ENCODE results near the gene CBLN4. TPM values are rescaled to one million over a fixed set of nuclear protein-coding genes. Genes with fewer than 3 reads are reported as not detected.

CBLN4 gene
- under 1 TPM in 1 of 2 donors, not detected in 1; 0.54 TPM for total RNA-seq
- under 1 TPM in 1 of 2 donors, not detected in 1; 0.13 TPM for polyA plus RNA-seq
- long read RNA-seq, donor 1 = 0 reads
- long read RNA-seq, donor 2, partial matches to known transcripts = 0 of 3 reads
- long read RNA-seq, donor 2, other reads (novel, unspliced or antisense) = 1 of 3 reads

GRCh38 chr20:56005389-56005715 lies at the start of gene CBLN4:
CBLN4 (minus strand) TSS chr20:56005519; CDS start chr20:56004171, 1,348 bp downstream.
- ATAC-seq (ENCODE audit: low FRiP score) (no peak), DNase-seq (no peak)
- Histone ChIP-seq H3K36me3 (ENCODE audit: control insufficient read depth in 1 of 2, insufficient read depth in 2 of 2, low read length in 1 of 2) (no peaks in the 10 kb centered on the region), H3K4me3 (ENCODE audit: low read length in 2 of 2) (no peak within 1 kb of the TSS), H3K9me3 (ENCODE audit: control insufficient read depth, low read length) (peaks cover 2% of the 10 kb centered on the region), H3K27me3 (ENCODE audit: control insufficient read depth in 1 of 2, insufficient read depth in 2 of 2, low read length in 1 of 2) (no peaks in the 10 kb centered on the region), H3K4me1 (ENCODE audit: control insufficient read depth in 1 of 2, insufficient read depth in 2 of 2, low read length in 2 of 2) (no peaks in the 10 kb centered on the region), H3K27ac (ENCODE audit: low read depth in 1 of 2, low read length in 2 of 2) (no peak within 1 kb of the TSS)
- 0 to 4% methylated on average over 24 to 29 of the region's 29 CpGs for WGBS, 2 donors
- intact Hi-C loops (cut with DNase I) = no loop called here

- Histone ChIP-seq H3K9me3 (ENCODE audit: control insufficient read depth, low read length) (peaks cover 3% of the 10 kb centered on the region), H3K36me3 (ENCODE audit: control insufficient read depth in 1 of 2, insufficient read depth in 2 of 2, low read length in 1 of 2) (no peaks in the 10 kb centered on the region), H3K27ac (ENCODE audit: low read depth in 1 of 2, low read length in 2 of 2) (no peak overlapping the region), H3K27me3 (ENCODE audit: control insufficient read depth in 1 of 2, insufficient read depth in 2 of 2, low read length in 1 of 2) (peaks cover 0 to 4% of the 10 kb centered on the region in 2 donors), H3K4me3 (ENCODE audit: low read length in 2 of 2) (no peak overlapping the region), H3K4me1 (ENCODE audit: control insufficient read depth in 1 of 2, insufficient read depth in 2 of 2, low read length in 2 of 2) (no peaks in the 10 kb centered on the region)
- no peak for ATAC-seq (ENCODE audit: low FRiP score)
- 79 to 95% methylated on average over 6 of the region's 6 CpGs for WGBS, 2 donors
- DNase-seq = no peak
- intact Hi-C loops (cut with DNase I) = no loop called here
Measured at GRCh38 chr20:56043227-56043626, 37.9 kb upstream of the CBLN4 start.

GRCh38 chr20:56032251-56032650 lies 26.9 kb upstream of the CBLN4 start:
- no peaks in the 10 kb centered on the region for H3K27me3 ChIP-seq (ENCODE audit: control insufficient read depth in 1 of 2, insufficient read depth in 2 of 2, low read length in 1 of 2)
- no peaks in the 10 kb centered on the region for H3K36me3 ChIP-seq (ENCODE audit: control insufficient read depth in 1 of 2, insufficient read depth in 2 of 2, low read length in 1 of 2)
- no peak overlapping the region for H3K4me3 ChIP-seq (ENCODE audit: low read length in 2 of 2)
- no peak overlapping the region for H3K27ac ChIP-seq (ENCODE audit: low read depth in 1 of 2, low read length in 2 of 2)
- intact Hi-C loops (cut with DNase I) = no loop called here
- DNase-seq (no peak), ATAC-seq (ENCODE audit: low FRiP score) (no peak)
- 55 to 62% methylated on average over 3 of the region's 3 CpGs for WGBS, 2 donors
- H3K4me1 ChIP-seq (ENCODE audit: control insufficient read depth in 1 of 2, insufficient read depth in 2 of 2, low read length in 2 of 2) = no peaks in the 10 kb centered on the region
- H3K9me3 ChIP-seq (ENCODE audit: control insufficient read depth, low read length) = peaks cover 6% of the 10 kb centered on the region

- ATAC-seq (ENCODE audit: low FRiP score) = no peak
- H3K36me3 ChIP-seq (ENCODE audit: control insufficient read depth in 1 of 2, insufficient read depth in 2 of 2, low read length in 1 of 2) = no peaks in the 10 kb centered on the region
- H3K4me3 ChIP-seq (ENCODE audit: low read length in 2 of 2) = no peak overlapping the region
- H3K27me3 ChIP-seq (ENCODE audit: control insufficient read depth in 1 of 2, insufficient read depth in 2 of 2, low read length in 1 of 2) = no peaks in the 10 kb centered on the region
- WGBS, 2 donors = 42 to 54% methylated on average over 2 of the region's 2 CpGs
- DNase-seq = no peak
- H3K27ac ChIP-seq (ENCODE audit: low read depth in 1 of 2, low read length in 2 of 2) = no peak overlapping the region
- no peaks in the 10 kb centered on the region for H3K4me1 ChIP-seq (ENCODE audit: control insufficient read depth in 1 of 2, insufficient read depth in 2 of 2, low read length in 2 of 2)
- intact Hi-C loops (cut with DNase I) = no loop called here
- H3K9me3 ChIP-seq (ENCODE audit: control insufficient read depth, low read length) = no peaks in the 10 kb centered on the region
Measured at GRCh38 chr20:56018716-56019115, 13.4 kb upstream of the CBLN4 start.

- WGBS, 2 donors = 42 to 50% methylated on average over 3 of the region's 3 CpGs
- Histone ChIP-seq H3K4me1 (ENCODE audit: control insufficient read depth in 1 of 2, insufficient read depth in 2 of 2, low read length in 2 of 2) (no peaks in the 10 kb centered on the region), H3K27me3 (ENCODE audit: control insufficient read depth in 1 of 2, insufficient read depth in 2 of 2, low read length in 1 of 2) (no peaks in the 10 kb centered on the region), H3K27ac (ENCODE audit: low read depth in 1 of 2, low read length in 2 of 2) (no peak overlapping the region), H3K4me3 (ENCODE audit: low read length in 2 of 2) (no peak overlapping the region), H3K36me3 (ENCODE audit: control insufficient read depth in 1 of 2, insufficient read depth in 2 of 2, low read length in 1 of 2) (no peaks in the 10 kb centered on the region), H3K9me3 (ENCODE audit: control insufficient read depth, low read length) (no peaks in the 10 kb centered on the region)
- intact Hi-C loops (cut with DNase I) = no loop called here
- ATAC-seq (ENCODE audit: low FRiP score) (no peak), DNase-seq (no peak)
Measured at GRCh38 chr20:56018194-56018593, 12.9 kb upstream of the CBLN4 start.

- Histone ChIP-seq H3K4me3 (ENCODE audit: low read length in 2 of 2) (no peak overlapping the region), H3K27me3 (ENCODE audit: control insufficient read depth in 1 of 2, insufficient read depth in 2 of 2, low read length in 1 of 2) (no peaks in the 10 kb centered on the region), H3K9me3 (ENCODE audit: control insufficient read depth, low read length) (no peaks in the 10 kb centered on the region), H3K4me1 (ENCODE audit: control insufficient read depth in 1 of 2, insufficient read depth in 2 of 2, low read length in 2 of 2) (no peaks in the 10 kb centered on the region), H3K27ac (ENCODE audit: low read depth in 1 of 2, low read length in 2 of 2) (no peak overlapping the region), H3K36me3 (ENCODE audit: control insufficient read depth in 1 of 2, insufficient read depth in 2 of 2, low read length in 1 of 2) (no peaks in the 10 kb centered on the region)
- DNase-seq (no peak), ATAC-seq (ENCODE audit: low FRiP score) (no peak)
- 46 to 55% methylated on average over 2 of the region's 2 CpGs for WGBS, 2 donors
- intact Hi-C loops (cut with DNase I) = no loop called here
Measured at GRCh38 chr20:56017560-56017959, 12.2 kb upstream of the CBLN4 start.

- Histone ChIP-seq H3K27ac (ENCODE audit: low read depth in 1 of 2, low read length in 2 of 2) (no peak overlapping the region), H3K36me3 (ENCODE audit: control insufficient read depth in 1 of 2, insufficient read depth in 2 of 2, low read length in 1 of 2) (no peaks in the 10 kb centered on the region), H3K4me1 (ENCODE audit: control insufficient read depth in 1 of 2, insufficient read depth in 2 of 2, low read length in 2 of 2) (no peaks in the 10 kb centered on the region), H3K9me3 (ENCODE audit: control insufficient read depth, low read length) (no peaks in the 10 kb centered on the region), H3K4me3 (ENCODE audit: low read length in 2 of 2) (no peak overlapping the region), H3K27me3 (ENCODE audit: control insufficient read depth in 1 of 2, insufficient read depth in 2 of 2, low read length in 1 of 2) (no peaks in the 10 kb centered on the region)
- no peak for DNase-seq
- intact Hi-C loops (cut with DNase I) = no loop called here
- no peak for ATAC-seq (ENCODE audit: low FRiP score)
- WGBS, 2 donors = 82 to 86% methylated on average over 5 of the region's 5 CpGs
Measured at GRCh38 chr20:56014998-56015397, 9.7 kb upstream of the CBLN4 start.

GRCh38 chr20:56014151-56014550 lies 8.8 kb upstream of the CBLN4 start:
- Histone ChIP-seq H3K27me3 (ENCODE audit: control insufficient read depth in 1 of 2, insufficient read depth in 2 of 2, low read length in 1 of 2) (no peaks in the 10 kb centered on the region), H3K4me3 (ENCODE audit: low read length in 2 of 2) (no peak overlapping the region), H3K4me1 (ENCODE audit: control insufficient read depth in 1 of 2, insufficient read depth in 2 of 2, low read length in 2 of 2) (no peaks in the 10 kb centered on the region), H3K36me3 (ENCODE audit: control insufficient read depth in 1 of 2, insufficient read depth in 2 of 2, low read length in 1 of 2) (no peaks in the 10 kb centered on the region), H3K9me3 (ENCODE audit: control insufficient read depth, low read length) (no peaks in the 10 kb centered on the region), H3K27ac (ENCODE audit: low read depth in 1 of 2, low read length in 2 of 2) (no peak overlapping the region)
- intact Hi-C loops (cut with DNase I) = no loop called here
- ATAC-seq (ENCODE audit: low FRiP score) (no peak), DNase-seq (no peak)
- WGBS, 2 donors = 70 to 86% methylated on average over 2 of the region's 2 CpGs

GRCh38 chr20:56004611-56005388 lies 519 bp downstream of the CBLN4 start:
- Histone ChIP-seq H3K4me3 (ENCODE audit: low read length in 2 of 2) (no peak overlapping the region), H3K9me3 (ENCODE audit: control insufficient read depth, low read length) (peaks cover 2% of the 10 kb centered on the region), H3K27me3 (ENCODE audit: control insufficient read depth in 1 of 2, insufficient read depth in 2 of 2, low read length in 1 of 2) (no peaks in the 10 kb centered on the region), H3K4me1 (ENCODE audit: control insufficient read depth in 1 of 2, insufficient read depth in 2 of 2, low read length in 2 of 2) (no peaks in the 10 kb centered on the region), H3K27ac (ENCODE audit: low read depth in 1 of 2, low read length in 2 of 2) (no peak overlapping the region), H3K36me3 (ENCODE audit: control insufficient read depth in 1 of 2, insufficient read depth in 2 of 2, low read length in 1 of 2) (no peaks in the 10 kb centered on the region)
- DNase-seq (no peak), ATAC-seq (ENCODE audit: low FRiP score) (no peak)
- 3 to 4% methylated on average over 67 to 70 of the region's 70 CpGs for WGBS, 2 donors
- intact Hi-C loops (cut with DNase I) = no loop called here

Data from aorta (tissue), 5 donors.